GM12878 (cell line): ENCODE data around the gene MYL6B. TPM values are rescaled to one million over a fixed set of nuclear protein-coding genes. Genes with fewer than 3 reads are reported as not detected.

Source experiments
- ASH2L ChIP-seq: fragments of 300-600, 200-600 bp; sonication (generic); IDR thresholded peaks from 2 replicates; pipeline ENCODE4 v1.6.1; 2017; ENCODE audit warnings: low read depth, mild to moderate bottlenecking, borderline replicate concordance
- BCL11A ChIP-seq: IDR thresholded peaks from 2 replicates; pipeline ENCODE4 v1.6.1; 2011; ENCODE audit warnings: low read depth, low read length
- E2F4 ChIP-seq: IDR thresholded peaks from 2 replicates; pipeline ENCODE4 v1.6.1; 2012; ENCODE audit warnings: low read depth, low read length, improper control_type of control experiment
- E2F8 ChIP-seq: fragments of 450-650 bp; IDR thresholded peaks from 2 replicates; pipeline ENCODE4 v1.6.1; 2018; ENCODE audit warnings: mild to moderate bottlenecking, low read depth, moderate library complexity; ENCODE audit not compliant: partially characterized antibody
- EED ChIP-seq: sonication (generic); IDR thresholded peaks from 2 replicates; pipeline ENCODE4 v1.6.1; 2016; ENCODE audit warnings: antibody characterized with exemption, low read depth
- EP300 ChIP-seq, 2 experiments: fragments of 150-350 bp in 1 of 2; IDR thresholded peaks; 2 replicates each; pipeline ENCODE4 v1.6.1; 2011 to 2012; ENCODE audit warnings: low read depth in 2 of 2, low read length in 2 of 2, borderline replicate concordance in 1 of 2, improper control_type of control experiment in 1 of 2, inconsistent platforms in 1 of 2; ENCODE audit not compliant: control insufficient read depth in 1 of 2
- ETV6 ChIP-seq, 2 experiments: fragments of 450-650 bp in 1 of 2; IDR thresholded peaks in 1 of 2; conservative IDR thresholded peaks in 1 of 2; 2 replicates each; pipeline ENCODE4 v1.6.1; 2014; ENCODE audit warnings: antibody characterized with exemption in 1 of 2, borderline replicate concordance in 1 of 2, low read depth in 1 of 2, mild to moderate bottlenecking in 1 of 2, moderate library complexity in 1 of 2
- FOS ChIP-seq: IDR thresholded peaks from 3 replicates; pipeline ENCODE4 v1.6.1; 2011; ENCODE audit warnings: borderline replicate concordance; ENCODE audit not compliant: insufficient read length; ENCODE audit errors: extremely low read depth
- GABPA ChIP-seq: IDR thresholded peaks from 2 replicates; pipeline ENCODE4 v1.6.1; 2014; ENCODE audit warnings: antibody characterized with exemption, low read depth, mild to moderate bottlenecking, inconsistent platforms
- IKZF1 ChIP-seq: fragments of 450-650 bp; conservative IDR thresholded peaks from 2 replicates; pipeline ENCODE4 v1.6.1; 2017; ENCODE audit warnings: antibody characterized with exemption, mild to moderate bottlenecking
- JUNB ChIP-seq: IDR thresholded peaks from 2 replicates; pipeline ENCODE4 v1.6.1; 2016; ENCODE audit warnings: antibody characterized with exemption, mild to moderate bottlenecking
- MYB ChIP-seq: fragments of 150-350 bp; IDR thresholded peaks from 2 replicates; pipeline ENCODE4 v1.6.1; 2014; ENCODE audit warnings: mild to moderate bottlenecking, low read depth, low read length, borderline replicate concordance
- NRF1 ChIP-seq: conservative IDR thresholded peaks from 2 replicates; pipeline ENCODE4 v1.6.1; 2011; ENCODE audit warnings: mild to moderate bottlenecking, low read depth, low read length, improper control_type of control experiment
- PAX8 ChIP-seq: fragments of 450-650 bp; IDR thresholded peaks from 2 replicates; pipeline ENCODE4 v1.6.1; 2017; ENCODE audit warnings: mild to moderate bottlenecking, moderate library complexity
- POLR2A ChIP-seq: IDR thresholded peaks from 2 replicates; pipeline ENCODE4 v1.6.1; 2011; ENCODE audit warnings: low read depth, mild to moderate bottlenecking, low read length
- POLR2AphosphoS5 ChIP-seq: IDR thresholded peaks from 2 replicates; pipeline ENCODE4 v1.6.1; 2011; ENCODE audit warnings: mild to moderate bottlenecking, low read length, inconsistent platforms
- POU2F2 ChIP-seq: IDR thresholded peaks from 3 replicates; pipeline ENCODE4 v1.6.1; 2011; ENCODE audit warnings: low read depth, mild to moderate bottlenecking, low read length, borderline replicate concordance
- RAD21 ChIP-seq: IDR thresholded peaks from 2 replicates; pipeline ENCODE4 v1.6.1; 2011; ENCODE audit warnings: mild to moderate bottlenecking, low read depth, low read length, moderate library complexity; ENCODE audit not compliant: insufficient read depth
- RB1 ChIP-seq: fragments of 450-650 bp; formaldehyde crosslinking; IDR thresholded peaks from 2 replicates; pipeline ENCODE4 v1.6.1; 2017; ENCODE audit warnings: mild to moderate bottlenecking, borderline replicate concordance
- SIX5 ChIP-seq: IDR thresholded peaks from 2 replicates; pipeline ENCODE4 v1.6.1; 2011; ENCODE audit warnings: mild to moderate bottlenecking, low read depth, low read length, moderate library complexity; ENCODE audit not compliant: severe bottlenecking
- SUPT20H ChIP-seq: IDR thresholded peaks from 2 replicates; pipeline ENCODE4 v1.6.1; 2011; ENCODE audit warnings: low read depth, mild to moderate bottlenecking, low read length, moderate library complexity, borderline replicate concordance; ENCODE audit not compliant: control insufficient read depth
- YBX1 ChIP-seq: fragments of 450-650 bp; IDR thresholded peaks from 2 replicates; pipeline ENCODE4 v1.6.1; 2016; ENCODE audit warnings: antibody characterized with exemption
- ZBTB4 ChIP-seq: fragments of 450-650 bp; formaldehyde crosslinking; IDR thresholded peaks from 2 replicates; pipeline ENCODE4 v1.4.0; 2022; ENCODE audit warnings: mild to moderate bottlenecking, moderate library complexity
- polyA plus RNA-seq, 11 experiments: library from polyadenylated mRNA; depleted of rRNA in 4 of 11; unstranded in 6 of 11; stranded (reverse) in 5 of 11; fragments of >200 nt; fragmentation: Nextera tagmentation in 4 of 11; fragmentation: Illumina TruSeq in 1 of 11; extraction: Ambion mirVana in 4 of 11; extraction: Trizol in 1 of 11; gene quantifications; 1 replicate in 1 of 11; 2 replicates in 10 of 11; pipeline versions ENCODE4 v1.2.1 to v1.2.3, GENCODE V29; 2011 to 2016; ENCODE audit warnings: inconsistent platforms in 2 of 11, missing spikeins in 2 of 11, low read depth in 1 of 11
- total RNA-seq, 4 experiments: library from RNA; depleted of rRNA in 3 of 4; stranded (reverse); fragments of >200 nt in 3 of 4; fragmentation: Illumina TruSeq in 1 of 4; extraction: Trizol in 1 of 4; gene quantifications; 2 replicates each; pipeline versions ENCODE4 v1.2.1 to v1.2.3, GENCODE V29; 2013 to 2021

The MYL6B gene
- total and polyA plus RNA-seq, 10 of the 15 experiments (the other 5 are each of a cell fraction or from before 2014, with no cell fraction given) = 75.5 to 153 (median 114) TPM

- no peak for TF ChIP-seq SUPT20H
- TF ChIP-seq E2F4 = no peak
- peak; percentile 100 for TF ChIP-seq IKZF1
- peak; percentile 93 for TF ChIP-seq POLR2A
- no peak for TF ChIP-seq ZBTB4 (CRISPR knock-in tag)
- peak; percentile 91 for TF ChIP-seq POLR2AphosphoS5
- no peak for TF ChIP-seq BCL11A
- 0 out of 2 replicates have a peak, but pooled peaks have one; percentile 25 for TF ChIP-seq ASH2L
- peak; percentile 71 for TF ChIP-seq GABPA
- peak; percentile 66; the same call in 2 of the 3 replicates for TF ChIP-seq POU2F2
- 0 out of 2 replicates have a peak, but pooled peaks have one; percentile 40 for TF ChIP-seq MYB
- TF ChIP-seq PAX8 = no peak
- no peak for TF ChIP-seq YBX1
- TF ChIP-seq ETV6 (conservative IDR thresholded peaks at IDR 0.05 in 1 of 2, IDR thresholded peaks at IDR 0.05 in 1 of 2; ENCODE audit: borderline replicate concordance in 1 of 2, low read depth in 1 of 2) = peak in 1 of 2 experiments; percentile 77; a peak in 2 of 4 replicates
- TF ChIP-seq EP300 (IDR thresholded peaks at IDR 0.05; ENCODE audit: borderline replicate concordance in 1 of 2, control insufficient read depth in 1 of 2, low read depth in 2 of 2, low read length in 2 of 2) = peak in 1 of 2 experiments; percentile 47; a peak in 2 of 4 replicates
- no peak for TF ChIP-seq E2F8
- no peak for TF ChIP-seq RAD21
- TF ChIP-seq EED = peak; percentile 99
- TF ChIP-seq NRF1 = 0 out of 2 replicates have a peak, but pooled peaks have one; percentile 24
- TF ChIP-seq RB1 = peak; percentile 52; the same call in 1 of the 2 replicates
- no peak for TF ChIP-seq JUNB
- TF ChIP-seq SIX5 = peak; percentile 93
- no peak for TF ChIP-seq FOS
Measured at GRCh38 chr12:56104109-56104814, 48.1 kb upstream of the MYL6B start, which contains the start of gene PA2G4 (continued).
